Effector CD8-positive, alpha-beta T cell (primary cell): Measurements from ENCODE around the gene CABLES1.
"Not testable (repeated sequence)": the region's sequence is repeated elsewhere in the genome, so short reads cannot be mapped to it uniquely, and the experiment has no call there.

Source experiments
- DNase-seq: peaks from one replicate; lab custom pipeline; 2025; lab: John Stamatoyannopoulos, UW

Gene CABLES1

DNA sequence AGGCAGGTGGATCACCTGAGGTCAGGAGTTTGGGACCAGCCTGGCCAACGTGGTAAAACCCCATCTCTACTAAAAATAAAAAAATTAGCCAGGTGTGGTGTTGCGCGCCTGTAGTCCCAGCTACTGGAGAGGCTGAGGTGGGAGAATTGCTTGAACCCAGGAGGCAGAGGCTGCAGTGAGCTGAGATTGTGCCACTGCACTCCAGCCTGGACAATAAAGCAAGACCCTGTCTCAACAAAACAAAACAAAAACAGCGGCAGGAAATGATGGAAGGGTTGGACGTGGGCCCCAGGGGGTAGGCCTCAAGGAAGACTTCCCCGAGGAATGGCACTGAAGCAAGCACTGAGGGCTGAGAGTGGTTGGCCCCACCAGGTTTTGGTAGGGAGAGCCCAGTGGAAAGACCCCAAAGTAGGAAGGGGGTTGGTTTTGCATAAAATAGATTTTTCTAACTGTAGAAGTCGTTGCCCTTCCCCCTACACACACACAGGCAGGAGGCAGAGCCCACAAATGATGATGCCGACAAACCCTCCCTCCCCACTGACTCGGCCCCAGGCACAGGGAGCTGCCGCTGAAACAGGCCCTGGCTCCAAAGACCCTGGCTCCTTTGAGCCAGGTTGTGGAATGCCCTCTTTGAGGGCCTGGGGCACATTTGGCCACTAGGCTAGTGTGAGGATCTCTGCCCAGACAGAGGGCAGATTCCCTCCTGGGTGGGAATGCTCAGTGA lies 104.8 kb downstream of the CABLES1 start:
- no peak for DNase-seq

DNA sequence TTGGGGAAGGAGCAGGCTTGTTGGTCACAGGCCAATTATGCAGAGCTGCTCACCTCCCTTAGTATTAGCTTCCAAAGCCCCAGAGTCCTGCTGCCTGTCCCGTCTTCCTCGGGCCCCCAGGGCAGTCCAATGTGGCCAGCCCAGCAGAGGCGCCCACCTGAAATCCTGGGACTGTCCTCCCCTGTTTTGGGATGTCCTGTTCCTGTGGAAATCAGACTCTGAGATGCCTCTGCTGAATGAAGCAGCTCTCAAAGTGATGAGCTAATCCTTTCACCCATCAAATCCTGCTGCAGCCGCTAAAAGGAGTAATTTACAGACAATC lies 105.3 kb downstream of the CABLES1 start:
- DNase-seq, result no peak

DNA sequence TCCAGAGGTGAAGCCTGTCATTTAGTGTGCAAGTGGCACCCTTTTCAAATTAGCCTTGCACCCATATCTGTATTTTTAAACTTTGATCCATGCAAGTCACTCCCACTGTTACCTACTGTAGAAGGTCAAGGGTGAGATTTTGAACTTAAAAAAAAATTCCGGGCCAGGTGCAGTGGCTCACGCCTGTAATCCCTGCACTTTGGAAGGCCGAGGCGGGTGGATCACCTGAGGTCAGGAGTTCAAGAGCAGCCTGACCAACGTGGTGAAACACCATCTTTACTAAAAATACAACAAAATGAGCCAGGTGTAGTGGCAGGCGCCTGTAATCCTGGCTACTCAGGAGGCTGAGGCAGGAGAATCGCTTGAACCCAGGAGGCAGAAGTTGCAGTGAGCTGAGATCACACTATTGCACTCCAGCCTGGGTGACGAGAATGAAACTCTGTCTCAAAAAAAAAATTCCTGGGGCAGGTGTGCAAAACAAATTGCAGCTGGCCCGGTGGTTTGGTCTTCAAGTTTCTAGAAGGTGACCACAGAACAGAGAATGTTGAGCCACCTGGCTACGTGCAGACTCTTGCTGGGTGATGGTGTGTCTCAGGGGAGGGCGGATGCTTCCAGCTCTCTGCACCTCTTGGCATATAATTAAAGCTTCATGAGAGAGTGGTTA lies 106.7 kb downstream of the CABLES1 start:
- DNase-seq, result not testable (repeated sequence)

DNA sequence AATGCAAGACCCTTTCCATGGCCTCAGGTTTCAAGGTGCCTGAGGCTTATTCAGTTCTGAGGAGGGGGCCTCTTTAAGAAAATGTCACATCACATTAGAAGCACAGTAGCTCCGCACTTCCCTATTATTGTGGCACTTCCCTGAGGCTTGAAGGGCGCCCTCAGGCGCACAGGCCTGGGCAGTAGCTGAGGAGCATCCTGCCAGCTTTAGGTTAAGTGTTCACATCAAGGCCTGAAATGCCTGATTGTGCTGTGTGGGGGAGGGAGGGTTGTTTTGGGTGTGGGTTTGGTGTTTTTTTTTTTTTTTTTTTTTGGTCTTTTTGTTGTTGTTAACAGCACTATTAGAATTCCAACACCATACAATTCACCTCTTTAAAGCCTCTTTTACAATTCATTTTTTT lies 107.9 kb downstream of the CABLES1 start:
- no peak for DNase-seq

DNA sequence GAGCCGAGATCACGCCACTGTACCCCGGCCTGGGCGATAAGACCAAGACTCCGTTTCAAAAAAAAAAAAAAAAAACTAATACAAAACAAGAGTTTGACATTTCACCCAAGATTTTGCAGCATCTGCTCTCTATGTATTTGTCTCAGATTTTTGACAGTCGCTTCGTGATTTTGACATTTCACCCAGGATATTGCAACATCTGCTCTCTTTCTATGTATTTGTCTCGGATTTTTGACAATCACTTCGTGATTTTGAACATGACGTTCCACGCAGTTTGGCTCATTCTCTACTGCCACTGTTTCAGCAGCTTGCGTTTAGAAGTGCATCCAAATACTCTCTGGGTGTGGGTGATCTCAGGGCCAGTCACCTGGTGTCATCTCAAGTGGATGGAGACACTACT lies 108.5 kb downstream of the CABLES1 start:
- no peak for DNase-seq

DNA sequence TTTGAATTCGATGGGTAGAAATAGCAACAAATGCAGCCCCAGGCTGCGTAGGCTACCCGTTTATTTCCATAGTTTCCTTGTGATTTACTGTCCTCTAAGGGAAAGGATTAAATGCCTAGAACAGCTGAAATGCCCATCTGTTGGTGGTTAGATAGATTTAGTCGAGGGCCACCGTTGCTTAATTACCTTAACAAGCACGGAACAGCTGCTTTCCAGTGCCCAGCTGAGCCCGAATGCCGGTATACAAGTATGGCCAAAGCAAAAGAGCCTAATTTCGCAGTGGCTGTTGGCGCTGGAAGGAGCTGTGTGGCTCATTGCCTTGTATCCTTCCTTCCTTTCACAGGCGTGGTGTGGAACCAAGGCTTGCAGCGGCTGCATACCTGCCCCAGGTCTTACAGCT lies 109.1 kb downstream of the CABLES1 start:
- DNase-seq, result no peak

DNA sequence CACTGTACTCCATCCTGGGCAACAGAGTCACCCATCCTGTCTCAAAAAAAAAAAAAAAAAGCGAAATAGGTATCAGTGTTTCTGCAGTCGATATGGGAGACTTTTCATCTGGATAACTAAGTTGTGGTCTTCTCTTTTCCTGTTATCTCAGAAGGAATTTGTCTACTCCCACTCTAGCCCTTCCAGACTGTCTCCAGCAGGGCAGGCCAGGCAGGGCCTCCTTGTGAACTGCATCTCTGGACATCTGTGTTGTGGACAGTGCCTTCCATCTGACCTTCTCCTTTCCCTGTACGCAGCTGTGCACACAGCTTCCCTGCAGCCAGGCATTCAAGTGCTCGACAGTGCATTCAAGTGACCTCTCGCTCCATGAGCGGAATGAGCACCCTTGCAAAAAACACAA lies 110.2 kb downstream of the CABLES1 start:
- no peak for DNase-seq

DNA sequence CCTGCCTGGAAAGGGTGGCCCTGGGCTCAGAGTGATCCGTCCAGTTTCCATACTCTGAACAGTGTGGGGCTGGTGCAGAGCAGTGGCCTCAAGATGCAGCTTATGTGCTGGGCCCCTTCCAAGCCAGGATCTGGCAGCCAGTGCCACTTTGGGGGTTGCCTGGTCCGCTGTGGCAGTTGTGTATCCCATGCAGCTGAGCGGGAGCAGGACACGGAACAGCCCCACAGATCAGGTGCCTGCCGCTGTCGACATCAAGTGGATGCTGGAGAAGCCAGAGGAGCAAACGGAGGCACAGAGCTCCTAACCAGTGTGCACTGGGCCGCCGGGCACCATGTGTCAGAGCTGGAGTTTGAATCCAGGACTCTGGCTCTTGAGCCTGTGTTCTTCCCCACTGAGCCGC lies 112.0 kb downstream of the CABLES1 start:
- DNase-seq, result no peak

DNA sequence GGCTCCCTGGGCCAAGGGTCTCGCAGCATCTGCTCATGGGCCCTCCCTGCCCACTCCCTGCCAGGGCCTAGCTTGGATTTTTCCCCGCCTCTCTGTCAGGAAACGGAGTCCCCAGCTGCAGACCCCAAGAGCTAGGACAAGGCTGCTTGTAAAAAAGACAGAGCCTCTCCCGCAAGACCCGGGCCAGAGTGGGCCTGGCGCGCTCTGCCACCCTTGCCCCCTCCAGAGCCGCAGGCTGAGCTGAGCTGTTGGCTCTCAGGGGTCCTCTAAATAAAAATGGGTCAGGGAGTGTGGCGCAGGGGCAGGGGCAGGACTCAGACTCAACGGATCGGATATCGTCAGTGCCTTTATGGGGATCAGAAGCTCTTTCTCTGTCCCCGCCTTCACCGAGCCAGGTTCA lies 112.6 kb downstream of the CABLES1 start:
- no peak for DNase-seq

DNA sequence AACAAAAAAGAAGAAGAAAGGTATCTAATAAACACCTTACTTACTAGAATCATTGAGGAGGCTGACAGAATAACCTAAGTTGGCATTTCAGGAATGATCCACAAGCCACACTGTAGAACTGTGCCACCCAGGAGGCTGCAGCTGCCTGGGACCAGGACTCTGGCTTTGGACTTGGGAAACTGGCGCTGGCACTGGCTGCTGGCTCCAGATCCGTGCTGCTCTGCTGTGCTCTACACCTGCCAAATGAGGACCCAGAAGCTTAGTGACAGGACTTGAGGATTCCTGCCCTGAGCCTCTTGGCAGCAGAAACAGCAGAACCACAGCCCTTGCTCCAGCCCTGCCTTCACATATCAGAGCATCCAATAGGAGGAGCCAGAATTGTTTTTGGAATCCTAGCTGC lies 113.5 kb downstream of the CABLES1 start:
- no peak for DNase-seq

DNA sequence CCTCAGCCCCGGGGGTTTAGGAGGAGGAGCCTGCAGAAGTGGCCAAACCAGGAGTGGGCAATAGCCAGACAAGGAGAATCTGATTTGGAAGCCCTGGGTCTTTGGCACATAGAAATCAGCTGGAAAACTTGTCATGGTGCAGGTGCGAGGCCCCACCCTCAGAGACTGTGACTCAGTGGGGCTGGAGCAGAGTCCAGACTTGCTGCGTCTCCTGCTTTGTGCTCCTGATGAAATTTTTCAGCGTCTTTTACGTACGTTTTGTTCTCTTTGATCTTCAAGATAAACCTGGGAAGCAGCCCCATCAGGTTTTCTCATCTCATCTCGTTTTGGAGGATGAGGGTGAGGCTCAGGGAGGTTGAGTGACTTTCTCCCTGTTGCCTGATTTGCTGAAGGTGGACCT lies 114.1 kb downstream of the CABLES1 start:
- no peak for DNase-seq

DNA sequence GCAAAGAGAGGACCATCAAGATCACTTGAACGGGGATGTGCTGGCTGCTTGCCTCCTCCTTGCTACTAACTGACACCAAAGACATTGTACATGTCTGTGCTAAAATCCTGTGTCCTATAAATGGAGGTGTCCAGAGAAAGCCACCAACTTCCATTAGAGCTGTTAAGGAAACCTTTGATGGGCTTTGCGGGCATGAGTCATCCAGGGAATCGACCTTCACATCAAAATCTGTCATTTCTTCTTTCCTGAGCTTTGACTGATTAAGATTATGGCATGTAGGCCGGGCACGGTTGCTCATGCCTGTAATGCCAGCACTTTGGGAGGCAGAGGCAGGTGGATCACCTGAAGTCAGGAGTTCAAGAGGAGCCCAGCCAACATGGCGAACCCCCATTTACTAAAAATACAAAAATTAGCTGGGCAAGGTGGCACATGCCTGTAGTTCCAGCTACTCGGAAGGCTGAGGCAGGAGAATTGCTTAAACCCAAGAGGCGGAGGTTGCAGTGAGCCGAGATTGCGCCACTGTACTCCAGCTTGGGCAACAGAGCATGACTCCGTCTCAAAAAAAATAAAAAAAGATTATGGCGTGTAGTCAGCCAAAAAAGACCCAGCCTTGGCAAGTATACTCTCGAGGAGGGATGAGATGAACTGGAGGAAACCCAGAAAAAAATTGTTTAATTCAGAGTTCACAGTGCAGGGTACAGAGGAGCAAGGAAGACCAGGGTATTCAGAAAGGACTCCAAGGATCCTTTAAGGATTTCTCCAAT lies 115.8 kb downstream of the CABLES1 start:
- DNase-seq, result no peak

DNA sequence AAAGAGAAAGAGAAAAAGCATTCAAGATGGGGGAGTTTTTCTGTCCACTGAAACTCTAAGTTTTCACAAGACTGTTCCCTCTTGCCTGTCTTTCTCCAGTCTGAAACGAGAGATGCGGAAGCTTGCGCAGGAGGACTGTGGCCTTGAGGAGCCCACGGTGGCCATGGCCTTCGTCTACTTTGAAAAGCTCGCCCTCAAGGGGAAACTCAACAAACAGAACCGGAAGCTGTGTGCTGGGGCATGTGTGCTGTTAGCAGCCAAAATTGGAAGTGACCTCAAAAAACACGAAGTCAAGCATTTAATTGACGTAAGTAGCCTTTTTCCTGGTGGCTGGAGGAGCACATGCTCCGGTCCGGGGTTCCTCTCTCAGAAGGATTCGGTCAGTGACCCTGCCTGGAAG lies 118.3 kb downstream of the CABLES1 start:
- DNase-seq, result no peak

DNA sequence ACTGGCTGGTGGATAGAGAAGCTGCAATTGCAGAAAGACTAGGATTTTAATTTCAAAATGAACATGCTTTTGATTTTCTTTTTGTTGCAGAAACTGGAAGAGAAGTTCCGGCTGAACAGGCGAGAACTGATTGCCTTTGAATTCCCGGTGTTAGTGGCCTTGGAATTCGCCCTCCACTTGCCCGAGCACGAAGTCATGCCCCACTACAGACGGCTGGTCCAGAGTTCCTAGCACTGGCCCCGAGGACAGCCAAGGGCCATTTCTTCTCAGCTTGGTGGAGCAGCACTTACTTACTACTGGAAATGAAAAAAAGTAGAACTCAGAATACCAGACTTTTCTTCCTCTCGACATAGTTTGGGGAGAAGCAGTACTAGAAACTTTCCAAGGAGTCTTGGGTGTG lies 121.9 kb downstream of the CABLES1 start:
- no peak for DNase-seq

DNA sequence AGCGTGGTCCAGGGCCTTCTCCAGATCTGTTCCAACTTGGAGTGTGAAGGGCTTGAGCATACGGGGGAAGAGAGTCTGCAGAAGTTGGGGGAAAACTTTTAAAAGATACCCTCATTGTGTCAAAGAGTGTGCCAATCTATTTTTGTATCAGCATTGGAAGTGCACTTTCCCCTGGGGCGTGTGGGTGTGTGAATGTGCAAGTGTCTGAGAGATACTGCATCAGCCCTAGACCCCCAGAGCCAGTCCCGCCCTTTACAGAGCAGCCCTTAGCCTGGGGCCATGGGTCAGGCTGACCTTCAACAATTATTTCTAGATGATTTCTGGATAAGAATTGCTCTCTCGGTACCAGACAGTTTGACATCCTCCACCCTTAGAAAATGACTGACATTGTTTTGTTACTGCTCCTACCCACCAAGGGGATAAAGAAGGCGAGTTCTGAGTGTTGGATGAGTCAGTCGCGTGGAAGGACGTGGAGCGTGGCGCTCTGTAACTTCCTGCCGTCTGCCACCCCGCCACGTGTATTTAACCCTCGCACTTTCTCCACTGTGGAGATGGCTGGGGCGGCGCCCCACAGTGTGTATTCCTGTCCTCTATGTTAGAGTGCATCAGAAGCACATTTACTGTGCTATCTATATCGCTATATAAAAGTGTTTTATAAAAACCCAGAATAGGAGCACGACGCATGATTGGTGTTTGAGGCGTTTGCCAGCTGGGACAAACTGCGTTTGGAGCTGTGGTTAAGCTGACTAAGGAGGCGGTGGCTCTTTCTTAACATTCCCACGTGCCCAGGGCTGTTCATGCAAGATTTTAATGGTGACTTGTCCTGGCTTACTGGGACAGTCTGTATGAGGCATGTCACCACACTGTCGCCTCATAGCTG lies 122.6 kb downstream of the CABLES1 start:
- no peak for DNase-seq

DNA sequence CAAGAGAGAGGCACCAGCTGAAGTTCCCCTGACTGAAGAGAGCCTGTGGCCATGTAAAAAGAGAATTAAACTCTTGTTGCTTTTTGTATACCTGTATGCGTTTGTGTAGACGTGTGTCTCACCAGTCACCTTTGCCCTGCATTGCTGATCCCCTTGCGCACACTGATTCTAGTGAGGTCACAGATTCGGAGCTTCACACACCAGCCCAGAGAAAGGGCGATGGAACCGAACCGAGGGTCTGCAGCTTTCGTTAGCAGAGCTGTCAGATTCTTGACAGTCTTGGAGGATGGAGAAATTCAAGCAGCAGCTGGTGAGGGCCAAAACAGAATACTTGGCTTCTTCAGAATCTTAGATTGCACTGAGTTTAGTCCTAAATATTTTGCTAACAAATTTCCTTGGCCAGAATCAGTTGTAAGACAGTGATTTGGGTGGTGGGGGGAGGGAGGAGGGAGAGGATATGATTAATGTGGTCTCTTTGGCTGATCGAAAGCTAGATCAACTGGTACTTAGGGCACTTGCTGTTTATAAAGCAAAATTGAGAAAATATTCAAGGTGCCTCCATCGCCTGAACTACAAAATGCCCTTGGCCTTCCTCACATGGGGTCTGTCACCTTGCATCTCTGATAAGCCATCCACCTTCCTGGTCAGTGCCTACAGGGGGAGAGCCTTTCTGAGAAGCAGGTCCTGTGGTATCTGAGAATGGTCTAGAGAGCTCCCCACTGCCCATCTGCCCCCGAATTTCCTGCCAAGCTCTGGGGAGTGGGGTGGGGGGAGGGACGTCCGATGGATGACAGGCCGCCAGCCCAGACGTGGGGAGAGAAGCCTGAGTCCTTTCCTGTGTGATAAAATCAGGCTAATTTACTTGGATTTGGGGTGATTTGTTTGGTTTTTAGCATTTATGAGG lies 123.5 kb downstream of the CABLES1 start:
- DNase-seq, result no peak

DNA sequence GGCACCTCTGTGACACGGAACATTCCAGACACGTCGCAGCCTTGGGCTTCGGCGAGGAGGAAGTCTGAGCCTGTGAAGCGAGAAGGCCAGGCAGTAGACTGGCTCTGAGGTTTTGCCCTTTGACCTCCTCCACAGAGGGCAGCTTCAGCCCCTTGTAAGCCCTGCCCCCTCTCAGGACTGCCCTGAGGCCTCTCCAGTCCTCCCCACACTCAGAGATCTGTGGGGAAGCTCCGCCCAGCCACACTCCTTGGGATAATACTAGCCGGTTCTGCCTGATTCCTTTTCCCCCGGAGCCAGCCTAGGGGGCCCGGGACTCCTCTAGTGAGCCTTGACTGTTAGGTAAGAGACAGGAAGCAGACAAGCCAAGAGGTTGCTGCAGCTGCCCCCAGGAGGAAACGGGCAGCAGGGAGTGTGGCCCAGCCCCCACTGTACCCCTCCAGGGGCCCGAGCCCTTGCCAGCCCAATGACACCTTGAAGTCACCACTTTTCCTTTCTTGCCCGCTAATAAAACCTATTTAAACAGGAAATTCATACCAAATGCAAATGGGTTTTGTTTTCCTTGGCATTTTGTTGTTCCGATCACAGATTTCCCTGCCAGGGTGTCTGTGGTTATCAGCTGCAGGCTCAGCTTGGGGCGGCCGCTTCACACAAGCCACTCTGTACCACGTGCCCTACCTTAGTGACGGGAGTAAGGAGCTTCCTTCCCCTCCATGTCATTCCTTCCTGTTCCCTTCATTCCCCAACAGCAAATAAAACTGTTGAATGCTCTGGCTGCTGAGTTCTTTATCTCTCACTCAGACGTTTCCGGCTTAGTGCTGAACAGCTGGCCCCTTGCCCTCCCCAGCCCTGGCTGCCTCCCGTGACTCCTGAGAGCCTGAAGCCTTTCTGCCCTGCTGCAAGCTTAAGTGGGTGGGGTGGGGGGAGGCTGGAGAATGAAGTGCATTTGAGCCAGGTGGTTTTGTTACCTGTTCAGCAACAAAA lies 124.7 kb downstream of the CABLES1 start:
- no peak for DNase-seq

DNA sequence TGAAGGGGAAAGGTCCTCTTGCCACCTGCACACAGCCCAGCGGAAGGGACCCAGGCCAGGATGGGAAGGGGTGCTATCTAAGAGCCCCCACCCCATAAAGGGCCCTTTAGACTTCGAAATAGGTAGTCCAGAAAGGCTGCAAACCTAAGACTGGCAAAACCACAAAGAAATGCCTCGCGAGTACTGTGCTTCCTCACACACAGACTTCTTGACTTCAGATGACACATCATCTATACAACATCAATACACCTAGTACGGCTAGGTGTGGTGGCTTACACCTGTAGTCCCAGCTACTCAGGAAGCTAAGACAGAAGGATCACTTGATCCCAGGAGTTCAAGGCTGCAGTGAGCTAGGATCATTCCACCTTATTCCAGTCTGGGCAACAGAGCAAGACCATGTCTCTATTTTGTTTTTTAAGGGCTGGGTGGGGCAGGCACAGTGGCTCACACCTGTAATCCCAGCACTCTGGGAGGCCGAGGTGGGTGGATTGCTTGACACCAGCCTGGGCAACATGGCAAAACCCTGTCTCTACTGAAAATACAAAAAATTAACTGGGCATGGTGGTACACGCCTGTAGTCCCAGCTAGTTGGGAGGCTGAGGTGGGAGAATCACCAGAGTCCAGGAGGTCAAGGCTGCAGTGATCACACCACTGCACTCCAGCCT lies 125.8 kb downstream of the CABLES1 start:
- DNase-seq, result no peak

DNA sequence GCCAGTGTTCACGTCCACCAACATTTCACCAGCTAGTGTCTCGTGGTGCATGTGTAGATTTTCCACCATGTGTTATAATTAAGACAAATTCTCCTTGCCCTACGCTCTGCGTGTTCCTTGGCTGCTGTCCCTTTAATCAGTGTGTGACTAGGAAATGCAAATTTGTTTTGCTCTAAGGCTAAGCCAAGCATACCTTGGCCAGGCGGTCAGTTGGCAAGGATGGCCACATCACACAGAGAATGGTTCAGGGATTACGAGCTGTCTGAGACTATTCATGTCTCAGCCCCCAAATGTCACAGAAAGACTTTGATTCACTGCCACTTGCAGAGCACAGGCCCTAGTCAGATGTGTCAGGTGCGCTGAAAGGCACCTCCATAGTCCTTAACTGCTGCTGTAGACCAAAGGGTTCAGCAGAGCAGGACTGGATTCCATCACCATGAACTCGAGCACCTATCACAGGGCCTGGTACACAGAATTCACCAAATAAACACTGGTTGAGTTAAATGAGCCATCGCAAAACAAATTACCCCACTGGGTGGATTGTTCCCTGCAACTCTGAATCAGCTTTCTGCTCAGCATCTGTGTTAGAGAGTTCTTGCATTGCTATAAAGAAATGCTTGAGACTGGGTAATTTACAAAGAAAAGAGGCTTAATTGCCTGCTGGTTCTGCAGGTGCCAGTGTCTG lies 128.4 kb downstream of the CABLES1 start:
- DNase-seq, result no peak
